ENCODE measurements around the gene DLAT.

DLAT gene

GRCh38 chr11:112096194-112096593 lies 71.0 kb downstream of the DLAT start:
- Histone ChIP-seq H3K36me3 (replicated peaks) (peaks cover 39% of the 10 kb centered on the region), H3K27me3 (ENCODE audit: low read depth) (no peaks in the 10 kb centered on the region), H3K4me3 (no peak overlapping the region), H3K9me3 (no peaks in the 10 kb centered on the region), H3K4me1 (no peaks in the 10 kb centered on the region)
- in situ Hi-C loops (cut with MboI; ENCODE audit: low sequenced_read_pairs), result no loop called here
- DNase-seq (ENCODE audit: low spot score in 2 of 2), result no peak

GRCh38 chr11:112097734-112098528 lies 72.7 kb downstream of the DLAT start:
- H3K4me3 ChIP-seq, result no peak overlapping the region
- H3K9me3 ChIP-seq, result no peaks in the 10 kb centered on the region
- DNase-seq (ENCODE audit: low spot score in 2 of 2), result no peak
- H3K36me3 ChIP-seq (replicated peaks), result peaks cover 26% of the 10 kb centered on the region
- H3K4me1 ChIP-seq, result no peaks in the 10 kb centered on the region
- no peaks in the 10 kb centered on the region for H3K27me3 ChIP-seq (ENCODE audit: low read depth)
- in situ Hi-C loops (cut with MboI; ENCODE audit: low sequenced_read_pairs), result no loop called here

GRCh38 chr11:112100462-112100861 lies 75.3 kb downstream of the DLAT start:
- Histone ChIP-seq H3K27me3 (ENCODE audit: low read depth) (no peaks in the 10 kb centered on the region), H3K4me1 (no peaks in the 10 kb centered on the region), H3K4me3 (no peak overlapping the region), H3K36me3 (replicated peaks) (peaks cover 5% of the 10 kb centered on the region), H3K9me3 (no peaks in the 10 kb centered on the region)
- in situ Hi-C loops (cut with MboI; ENCODE audit: low sequenced_read_pairs), result no loop called here
- DNase-seq (ENCODE audit: low spot score in 2 of 2), result no peak

- H3K4me3 ChIP-seq, result no peak overlapping the region
- in situ Hi-C loops (cut with MboI; ENCODE audit: low sequenced_read_pairs), result no loop called here
- H3K4me1 ChIP-seq, result no peaks in the 10 kb centered on the region
- no peaks in the 10 kb centered on the region for H3K36me3 ChIP-seq (replicated peaks)
- no peaks in the 10 kb centered on the region for H3K9me3 ChIP-seq
- no peaks in the 10 kb centered on the region for H3K27me3 ChIP-seq (ENCODE audit: low read depth)
- DNase-seq (ENCODE audit: low spot score in 2 of 2), result no peak
These were observed 78.2 kb downstream of the DLAT start for GRCh38 chr11:112103446-112103845.

- no peak for DNase-seq (ENCODE audit: low spot score in 2 of 2)
- Histone ChIP-seq H3K36me3 (replicated peaks) (no peaks in the 10 kb centered on the region), H3K9me3 (no peaks in the 10 kb centered on the region), H3K27me3 (ENCODE audit: low read depth) (no peaks in the 10 kb centered on the region), H3K4me3 (no peak overlapping the region), H3K4me1 (no peaks in the 10 kb centered on the region)
- in situ Hi-C loops (cut with MboI; ENCODE audit: low sequenced_read_pairs), result no loop called here
These were observed 80.9 kb downstream of the DLAT start for GRCh38 chr11:112106070-112106469.

Measured in HAP-1 (cell line).